LoVo (cell line): ENCODE results near the gene ADRM1.

Source experiments
- DNase-seq: peaks from one replicate; pipeline ENCODE4 v3.0.0-alpha.2; 2016; ENCODE audit warnings: low spot score

Gene ADRM1

GRCh38 chr20:62311832-62312661, 9.2 kb downstream of the ADRM1 start:
- DNase-seq: no peak

GRCh38 chr20:62312662-62312977, 9.8 kb downstream of the ADRM1 start:
- no peak for DNase-seq

DNA sequence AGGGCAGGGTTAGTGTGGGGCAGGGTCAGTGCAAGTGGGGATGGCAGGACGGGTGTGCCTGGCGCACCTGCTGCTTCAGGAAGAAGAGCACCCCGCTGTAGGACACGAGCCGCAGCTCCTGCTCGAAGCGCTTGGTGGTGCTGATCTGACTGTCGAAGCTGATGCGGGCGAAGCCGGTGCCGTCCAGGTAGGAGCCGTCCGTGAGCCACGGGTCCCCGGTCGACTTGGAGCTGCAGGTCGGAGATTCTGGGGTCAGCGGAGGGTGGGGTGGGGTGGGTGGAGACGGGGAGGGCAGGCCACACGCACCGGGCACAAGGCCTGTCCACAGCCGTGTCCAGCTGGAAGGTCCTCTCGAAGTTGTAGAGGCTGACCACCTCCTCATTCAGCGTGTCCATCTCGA, 10.2 kb downstream of the ADRM1 start:
- no peak for DNase-seq

GRCh38 chr20:62313460-62314338, 10.9 kb downstream of the ADRM1 start:
- no peak for DNase-seq

DNA sequence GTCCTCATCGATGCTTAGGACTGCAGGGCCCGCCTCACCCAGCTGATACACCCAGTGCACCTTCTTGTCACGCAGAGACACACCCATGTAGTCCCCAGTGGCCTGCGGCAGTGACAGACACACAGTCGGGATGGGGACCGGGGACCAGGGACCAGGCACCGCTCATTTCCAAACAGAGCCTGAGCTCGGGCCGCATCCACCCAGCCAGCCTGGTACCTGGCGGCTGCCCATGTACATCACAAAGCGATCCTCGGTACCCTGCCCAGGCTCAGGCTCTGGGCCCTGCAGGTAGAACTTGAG, 11.5 kb downstream of the ADRM1 start:
- no peak for DNase-seq

- DNase-seq: no peak
These were observed 12.0 kb downstream of the ADRM1 start for GRCh38 chr20:62314711-62315302.

GRCh38 chr20:62315773-62316172, 13.0 kb downstream of the ADRM1 start:
- no peak for DNase-seq

GRCh38 chr20:62316331-62317166, 13.8 kb downstream of the ADRM1 start:
- DNase-seq: no peak

DNA sequence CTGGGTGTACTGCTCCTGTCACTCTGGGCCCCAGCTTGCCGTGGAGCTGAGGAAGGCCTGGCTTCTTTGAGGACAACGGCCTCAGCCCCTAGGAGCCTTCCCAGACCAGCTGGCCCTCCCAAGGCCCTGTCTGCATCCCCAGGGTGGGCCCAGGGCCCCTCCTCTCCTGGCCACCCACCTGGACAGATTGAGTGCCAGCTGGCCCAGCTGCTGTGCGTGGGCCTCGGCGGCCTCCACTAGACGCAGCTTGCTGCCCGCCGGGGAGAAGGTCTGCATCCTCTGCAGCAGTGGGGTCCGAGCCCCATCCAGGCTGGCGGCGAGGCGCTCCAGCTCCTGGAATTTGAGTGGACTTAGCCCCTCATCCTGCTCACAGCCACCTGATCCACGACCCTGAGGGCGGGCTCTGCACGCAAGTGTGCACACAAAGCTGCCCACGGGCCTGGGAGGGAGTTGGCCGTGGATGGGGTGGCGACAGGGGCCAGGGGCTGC, 14.4 kb downstream of the ADRM1 start:
- no peak for DNase-seq

- DNase-seq: no peak
These were observed 15.9 kb downstream of the ADRM1 start for GRCh38 chr20:62318400-62319345.

DNA sequence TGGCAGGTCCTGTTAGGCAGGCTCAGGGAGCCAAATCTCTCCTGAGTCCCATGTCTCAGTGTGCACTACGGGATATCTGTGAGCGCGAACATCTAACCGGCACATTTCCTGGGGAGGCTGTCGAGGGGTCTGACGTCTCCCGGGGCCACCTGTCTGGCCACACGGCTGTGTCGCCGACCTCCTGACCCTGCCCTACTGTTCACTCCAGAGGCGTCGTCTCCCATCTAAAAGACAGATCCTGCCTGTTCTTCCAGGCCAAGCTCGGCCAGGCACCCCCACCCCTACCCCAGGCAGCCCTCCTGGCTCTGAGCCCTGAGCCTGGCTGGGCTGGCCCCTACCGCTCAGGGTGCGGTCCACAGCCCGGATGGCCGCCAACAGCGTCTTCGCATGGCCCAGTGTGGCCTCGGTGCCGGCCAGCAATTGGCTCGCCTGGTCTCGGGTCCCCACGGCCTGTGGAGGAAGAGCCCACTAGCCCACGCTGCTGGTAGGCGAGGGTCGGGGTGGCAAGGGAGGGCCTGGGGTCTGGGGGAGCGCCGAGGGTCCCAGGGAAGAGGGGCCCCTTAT, 16.6 kb downstream of the ADRM1 start:
- no peak for DNase-seq

- DNase-seq: no peak
These were observed 18.0 kb downstream of the ADRM1 start for GRCh38 chr20:62320581-62321354.

DNA sequence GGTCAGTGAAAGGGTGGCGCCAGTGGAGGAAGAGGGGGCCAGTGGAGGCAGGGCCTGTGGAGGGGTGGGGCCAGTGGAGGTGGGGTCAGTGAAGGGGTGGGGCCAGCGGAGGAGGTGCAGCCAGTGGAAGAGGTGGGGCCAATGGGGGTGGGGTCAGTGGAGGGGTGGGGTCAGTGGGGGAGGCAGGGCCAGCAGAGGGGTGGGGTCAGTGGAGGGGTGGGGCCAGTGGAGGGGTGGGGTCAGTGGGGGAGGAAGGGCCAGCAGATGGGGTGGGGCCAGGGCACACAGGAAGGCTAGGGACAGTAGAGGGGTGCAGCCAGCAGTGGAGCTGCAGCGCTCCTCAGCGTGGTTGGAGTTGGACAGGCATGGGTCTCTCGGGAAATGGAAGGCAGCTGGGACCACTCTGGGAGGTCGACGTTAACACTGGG, 18.7 kb downstream of the ADRM1 start:
- no peak for DNase-seq

DNA sequence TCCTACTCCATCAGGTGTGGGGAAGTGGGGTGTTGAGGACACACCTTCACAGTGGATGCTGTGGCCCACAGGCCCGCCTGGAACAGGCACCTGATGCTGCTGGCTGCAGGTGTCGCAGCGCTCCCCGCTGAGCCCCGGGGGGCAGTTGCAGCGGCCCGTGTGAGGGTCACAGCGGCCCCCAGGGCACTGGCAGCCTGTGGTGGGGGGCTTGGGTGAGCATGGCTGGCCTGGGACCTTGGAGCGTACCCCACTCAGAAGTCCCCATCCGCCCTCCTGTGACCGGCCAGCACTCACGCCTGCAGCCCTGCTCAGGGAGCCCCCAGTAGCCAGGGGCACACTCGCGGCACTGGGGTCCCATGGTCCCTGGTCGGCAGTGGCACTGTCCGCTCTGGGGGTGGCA, 19.2 kb downstream of the ADRM1 start:
- DNase-seq: no peak

- no peak for DNase-seq
These were observed 19.8 kb downstream of the ADRM1 start for GRCh38 chr20:62322492-62323041.

DNA sequence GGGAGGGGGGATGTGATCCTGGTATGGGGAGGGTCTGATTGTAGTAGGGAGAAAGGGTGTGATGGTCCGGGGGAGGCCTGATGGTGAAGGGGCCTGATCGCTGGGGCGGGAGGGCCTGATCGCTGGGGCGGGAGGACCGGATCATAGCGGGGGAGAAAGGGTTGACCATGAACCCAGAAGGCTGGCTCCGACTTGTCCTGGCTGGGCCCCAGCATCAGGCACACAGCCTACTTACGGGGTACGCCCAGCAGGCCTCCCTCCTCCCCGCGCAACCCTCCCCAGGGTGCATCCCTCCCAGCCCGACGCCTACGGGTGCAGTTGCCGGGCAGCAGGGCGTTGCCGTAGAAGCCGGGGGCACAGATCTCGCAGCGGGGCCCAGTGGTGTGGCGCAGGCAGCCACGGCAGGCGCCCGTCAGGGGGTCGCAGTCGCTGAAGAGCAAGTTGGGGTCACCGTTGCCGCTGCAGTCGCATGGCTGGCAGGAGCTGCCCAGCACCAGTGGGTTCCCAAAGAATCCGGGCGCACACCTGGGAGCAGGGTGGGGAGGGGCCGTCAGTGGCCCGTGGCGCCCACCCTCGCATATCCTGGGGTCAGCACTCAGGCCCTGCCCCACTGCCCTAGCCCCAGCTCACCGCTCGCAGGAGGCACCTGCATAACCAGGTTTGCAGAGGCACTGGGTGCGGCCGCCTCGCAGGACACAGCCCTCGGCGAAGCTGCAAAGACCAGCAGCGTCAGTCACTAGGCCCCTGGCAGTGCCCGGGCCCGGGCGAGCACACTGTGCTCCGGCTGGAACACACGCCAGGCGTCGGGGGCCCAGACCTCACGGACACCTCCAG, 20.6 kb downstream of the ADRM1 start:
- DNase-seq: no peak

DNA sequence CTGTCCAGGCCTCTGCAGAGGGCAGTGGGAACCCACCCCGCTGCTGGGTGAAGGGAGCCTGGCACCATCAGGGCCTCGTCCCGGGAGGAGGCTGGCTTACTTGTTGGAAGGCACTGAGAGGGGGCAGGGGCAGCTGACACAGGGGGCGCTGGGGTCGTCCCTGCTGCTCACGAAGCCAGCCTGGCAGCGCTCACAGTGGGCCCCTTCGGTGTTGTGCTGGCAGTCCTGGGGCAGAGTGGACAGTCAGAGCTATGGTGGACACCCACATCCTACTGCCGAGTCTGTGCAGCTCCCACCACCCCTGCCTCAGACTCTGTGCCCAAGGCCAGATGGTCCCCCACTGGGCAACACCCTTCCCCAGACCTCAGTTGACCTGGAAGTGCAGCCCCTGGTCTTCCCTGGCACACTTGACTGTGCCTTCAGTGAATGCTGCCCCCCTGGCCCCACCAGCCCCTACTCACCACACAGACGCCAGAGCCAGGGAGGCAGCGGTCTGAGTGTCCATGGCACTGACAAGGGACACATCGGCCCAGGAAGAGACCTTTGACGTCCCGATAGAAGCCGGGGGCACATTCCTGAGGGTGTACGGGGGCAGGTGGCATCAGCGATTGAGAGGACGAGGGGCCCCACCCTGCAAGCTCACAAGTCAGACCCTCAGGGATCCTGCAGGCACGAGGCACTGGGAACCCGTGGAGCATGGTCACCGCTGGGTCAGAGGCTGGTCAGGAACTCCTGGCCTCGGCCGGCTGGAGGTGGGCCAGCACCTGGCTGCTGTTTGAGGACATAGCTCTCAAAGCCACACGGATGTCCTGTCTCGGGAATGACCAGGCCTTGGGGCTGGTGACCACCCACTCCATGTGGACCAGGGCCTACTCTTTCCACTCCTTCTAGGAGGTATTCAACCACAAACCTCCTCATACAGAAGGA, 21.4 kb downstream of the ADRM1 start:
- DNase-seq: no peak
